GM12878 (cell line): ENCODE results near the gene IPMK. TPM values are rescaled to one million over a fixed set of nuclear protein-coding genes. Genes with fewer than 3 reads are reported as not detected.
A peak's percentile ranks its signal among the peaks of the same experiment; 100 is the strongest.

Experiments used
- ATAC-seq: fragments of 200-7000 bp; cut with Tn5 transposase; 3 replicates; pipeline ENCODE4 v1.9.1; 2020; ENCODE audit warnings: mild to moderate bottlenecking, moderate library complexity
- BruUV-seq: library from RNA; stranded (reverse); fragments of 400-500 nt; replicated peaks from 2 replicates; lab custom pipeline; 2021; lab: Mats Ljungman, UMichigan
- CTCF ChIA-PET: fragments of 300-600 bp; sonication (Branson Sonifier 250); formaldehyde crosslinking; extraction: SDS; loops from one replicate; lab custom pipeline; 2021; ENCODE audit warnings: inconsistent platforms; lab: Yijun Ruan, JAX
- POLR2A ChIA-PET: fragments of 350-600 bp; formaldehyde crosslinking; extraction: SDS; loops from one replicate; lab custom pipeline; 2021; ENCODE audit warnings: inconsistent platforms; lab: Charles Lee
- RAD21 ChIA-PET: fragments of 300-600 bp; sonication (Branson Sonifier 250); formaldehyde crosslinking; loops from one replicate; lab custom pipeline; 2023; ENCODE audit warnings: antibody characterized with exemption; ENCODE audit not compliant: unreplicated experiment; lab: Charles Lee
- SMC1A ChIA-PET: fragments of 300-600 bp; sonication (Branson Sonifier 250); formaldehyde crosslinking; loops from one replicate; lab custom pipeline; 2023; ENCODE audit not compliant: unreplicated experiment, uncharacterized antibody; lab: Charles Lee
- DNase-seq: peaks from one replicate; pipeline ENCODE4 v3.0.0-alpha.2; 2011; ENCODE audit warnings: low read depth, low spot score
- FAIRE-seq: peaks from 3 replicates; lab custom pipeline; 2011; peaks lifted over from hg19 to GRCh38; lab: Jason Lieb, UNC
- H2AFZ ChIP-seq: 2 replicates; pipeline ENCODE4 v1.6.0; 2011; ENCODE audit warnings: low read depth, low read length, control low read depth; ENCODE audit not compliant: control insufficient read depth
- H3K27ac ChIP-seq: 2 replicates; pipeline ENCODE4 v1.5.1; 2011; ENCODE audit warnings: control low read depth; ENCODE audit not compliant: control insufficient read depth, insufficient read depth
- H3K27me3 ChIP-seq, 2 experiments: replicated peaks in 1 of 2; 2 replicates each; pipeline versions ENCODE4 v1.6.0 to v1.6.1; 2011; ENCODE audit warnings: low read length in 1 of 2; ENCODE audit not compliant: control insufficient read depth in 2 of 2, insufficient read depth in 2 of 2
- H3K36me3 ChIP-seq, 2 experiments: 2 replicates each; pipeline ENCODE4 v1.5.1; 2011; ENCODE audit warnings: low read length in 1 of 2; ENCODE audit not compliant: control insufficient read depth in 2 of 2, insufficient read depth in 2 of 2
- H3K4me1 ChIP-seq: 2 replicates; pipeline ENCODE4 v1.6.1; 2011; ENCODE audit warnings: mild to moderate bottlenecking, low read length, moderate library complexity, mixed read lengths; ENCODE audit not compliant: control insufficient read depth, insufficient read depth
- H3K4me2 ChIP-seq: 2 replicates; pipeline ENCODE4 v1.6.0; 2011; ENCODE audit warnings: control low read depth; ENCODE audit not compliant: control insufficient read depth, insufficient read depth
- H3K4me3 ChIP-seq: fragments of 200-600 bp; sonication (generic); 2 replicates; pipeline ENCODE4 v1.5.1; 2016
- H3K79me2 ChIP-seq: 2 replicates; pipeline ENCODE4 v1.6.0; 2011; ENCODE audit warnings: low read length; ENCODE audit not compliant: control insufficient read depth, insufficient read depth
- H3K9ac ChIP-seq: 2 replicates; pipeline ENCODE4 v1.8.0; 2011; ENCODE audit warnings: low read length, control low read depth, mixed read lengths; ENCODE audit not compliant: control insufficient read depth, insufficient read depth
- H3K9me3 ChIP-seq: replicated peaks from 3 replicates; pipeline ENCODE4 v1.5.1; 2011; ENCODE audit warnings: mild to moderate bottlenecking, low read length; ENCODE audit not compliant: control insufficient read depth, insufficient read depth
- H4K20me1 ChIP-seq: 2 replicates; pipeline ENCODE4 v1.6.0; 2011; ENCODE audit not compliant: control insufficient read depth, insufficient read depth
- BHLHE40 ChIP-seq, 2 experiments: fragments of 450-650 bp in 1 of 2; IDR thresholded peaks; 2 replicates each; pipeline ENCODE4 v1.6.1; 2011 to 2017; ENCODE audit warnings: low read depth in 2 of 2, borderline replicate concordance in 1 of 2, improper control_type of control experiment in 1 of 2, low read length in 1 of 2, mild to moderate bottlenecking in 1 of 2
- RAD21 ChIP-seq: IDR thresholded peaks from 2 replicates; pipeline ENCODE4 v1.6.1; 2011; ENCODE audit warnings: mild to moderate bottlenecking, low read depth, low read length, moderate library complexity; ENCODE audit not compliant: insufficient read depth
- SMC3 ChIP-seq: IDR thresholded peaks from 2 replicates; pipeline ENCODE4 v1.6.1; 2011; ENCODE audit warnings: low read length, improper control_type of control experiment, borderline replicate concordance
- ZNF384 ChIP-seq: IDR thresholded peaks from 2 replicates; pipeline ENCODE4 v1.6.1; 2012; ENCODE audit warnings: low read depth, mild to moderate bottlenecking, low read length, improper control_type of control experiment, borderline replicate concordance
- WGBS: methylation state at CpG from one replicate; pipeline ENCODE4 v1.1.6; 2016; ENCODE audit warnings: low lambda C conversion rate; ENCODE audit not compliant: insufficient replicate concordance, insufficient coverage; ENCODE audit errors: missing lambda C conversion rate; 5-methylcytosine and 5-hydroxymethylcytosine counted together
- in situ Hi-C: fragments of 300-500 bp; cut with MboI; formaldehyde crosslinking; loops from 9 replicates; pipeline ENCODE4 v1.14.3; 2018; ENCODE audit warnings: mixed read lengths
- intact Hi-C: fragments of 100-400 bp; cut with micrococcal nuclease; formaldehyde crosslinking; loops from one replicate; pipeline ENCODE4 v1.14.2; 2022; ENCODE audit not compliant: unreplicated experiment
- polyA plus RNA-seq, 11 experiments: library from polyadenylated mRNA; depleted of rRNA in 4 of 11; unstranded in 6 of 11; stranded (reverse) in 5 of 11; fragments of >200 nt; fragmentation: Nextera tagmentation in 4 of 11; fragmentation: Illumina TruSeq in 1 of 11; extraction: Ambion mirVana in 4 of 11; extraction: Trizol in 1 of 11; gene quantifications; 1 replicate in 1 of 11; 2 replicates in 10 of 11; pipeline versions ENCODE4 v1.2.1 to v1.2.3, GENCODE V29; 2011 to 2016; ENCODE audit warnings: inconsistent platforms in 2 of 11, missing spikeins in 2 of 11, low read depth in 1 of 11
- total RNA-seq, 4 experiments: library from RNA; depleted of rRNA in 3 of 4; stranded (reverse); fragments of >200 nt in 3 of 4; fragmentation: Illumina TruSeq in 1 of 4; extraction: Trizol in 1 of 4; gene quantifications; 2 replicates each; pipeline versions ENCODE4 v1.2.1 to v1.2.3, GENCODE V29; 2013 to 2021
- TF ChIP-seq, protein P1 (sequence below), 3 experiments: IDR thresholded peaks in 2 of 3; conservative IDR thresholded peaks in 1 of 3; 2 replicates each; pipeline ENCODE4 v1.5.1; 2011; ENCODE audit warnings: low read depth in 3 of 3, low read length in 3 of 3, mild to moderate bottlenecking in 3 of 3, control low read depth in 2 of 3, moderate library complexity in 2 of 3, inconsistent platforms in 1 of 3, mixed read lengths in 1 of 3; ENCODE audit not compliant: control insufficient read depth in 2 of 3, insufficient read depth in 1 of 3; ENCODE audit errors: extremely low read depth in 1 of 3
- TF ChIP-seq, protein P2 (sequence below): IDR thresholded peaks from 2 replicates; pipeline ENCODE4 v1.6.1; 2011; ENCODE audit warnings: borderline replicate concordance, low read depth, mild to moderate bottlenecking, moderate library complexity, mixed read lengths, low read length; ENCODE audit not compliant: insufficient read depth; ENCODE audit errors: extremely low read length

Gene IPMK
- total and polyA plus RNA-seq, 10 of the 15 experiments (the other 5 are each of a cell fraction or from before 2014, with no cell fraction given), result 0.84 to 7.5 (median 3.6) TPM

GRCh38 chr10:58152673-58153263 is 114.9 kb downstream of the IPMK start:
- WGBS, result 14% methylated on average over 8 of the region's 8 CpGs
- ChIA-PET CTCF (interaction anchor here (0.6 to 2.9 kb wide), 17 partner anchors 9 to 812 kb away, joined by 3 to 13 read pairs (median 4); no protein-coding TSS in a partner anchor), SMC1A (interaction anchor here (0.6 to 1.6 kb wide), 7 partner anchors 18 to 821 kb away, joined by 3 to 4 read pairs (median 3); no protein-coding TSS in a partner anchor), POLR2A (no interaction called here), RAD21 (interaction anchor here (1.1 to 2.2 kb wide), 7 partner anchors 10 to 815 kb away, joined by 3 to 7 read pairs (median 3); no protein-coding TSS in a partner anchor)
- no peak overlapping the region for H3K4me2 ChIP-seq
- H3K4me1 ChIP-seq, result no peaks in the 10 kb centered on the region
- no peak overlapping the region for H3K4me3 ChIP-seq
- no peaks in the 10 kb centered on the region for H3K36me3 ChIP-seq
- no peak for TF ChIP-seq BHLHE40 (IDR thresholded peaks at IDR 0.05; ENCODE audit: borderline replicate concordance in 1 of 2, low read depth in 2 of 2, low read length in 1 of 2)
- TF ChIP-seq ZNF384, result no peak
- TF ChIP-seq RAD21, result peak; percentile 58
- TF ChIP-seq, protein P1, sequence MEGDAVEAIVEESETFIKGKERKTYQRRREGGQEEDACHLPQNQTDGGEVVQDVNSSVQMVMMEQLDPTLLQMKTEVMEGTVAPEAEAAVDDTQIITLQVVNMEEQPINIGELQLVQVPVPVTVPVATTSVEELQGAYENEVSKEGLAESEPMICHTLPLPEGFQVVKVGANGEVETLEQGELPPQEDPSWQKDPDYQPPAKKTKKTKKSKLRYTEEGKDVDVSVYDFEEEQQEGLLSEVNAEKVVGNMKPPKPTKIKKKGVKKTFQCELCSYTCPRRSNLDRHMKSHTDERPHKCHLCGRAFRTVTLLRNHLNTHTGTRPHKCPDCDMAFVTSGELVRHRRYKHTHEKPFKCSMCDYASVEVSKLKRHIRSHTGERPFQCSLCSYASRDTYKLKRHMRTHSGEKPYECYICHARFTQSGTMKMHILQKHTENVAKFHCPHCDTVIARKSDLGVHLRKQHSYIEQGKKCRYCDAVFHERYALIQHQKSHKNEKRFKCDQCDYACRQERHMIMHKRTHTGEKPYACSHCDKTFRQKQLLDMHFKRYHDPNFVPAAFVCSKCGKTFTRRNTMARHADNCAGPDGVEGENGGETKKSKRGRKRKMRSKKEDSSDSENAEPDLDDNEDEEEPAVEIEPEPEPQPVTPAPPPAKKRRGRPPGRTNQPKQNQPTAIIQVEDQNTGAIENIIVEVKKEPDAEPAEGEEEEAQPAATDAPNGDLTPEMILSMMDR (IDR thresholded peaks at IDR 0.05 in 2 of 3, conservative IDR thresholded peaks at IDR 0.05 in 1 of 3; ENCODE audit: control insufficient read depth in 2 of 3, extremely low read depth in 1 of 3, insufficient read depth in 1 of 3, low read depth in 3 of 3, low read length in 3 of 3), result peak; percentile 47 to 64 (median 57); a peak in 5 of 6 replicates
- peak; percentile 48; the same call in 1 of the 2 replicates for TF ChIP-seq SMC3
- TF ChIP-seq, protein P2, sequence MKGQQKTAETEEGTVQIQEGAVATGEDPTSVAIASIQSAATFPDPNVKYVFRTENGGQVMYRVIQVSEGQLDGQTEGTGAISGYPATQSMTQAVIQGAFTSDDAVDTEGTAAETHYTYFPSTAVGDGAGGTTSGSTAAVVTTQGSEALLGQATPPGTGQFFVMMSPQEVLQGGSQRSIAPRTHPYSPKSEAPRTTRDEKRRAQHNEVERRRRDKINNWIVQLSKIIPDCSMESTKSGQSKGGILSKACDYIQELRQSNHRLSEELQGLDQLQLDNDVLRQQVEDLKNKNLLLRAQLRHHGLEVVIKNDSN, result no peak
- ATAC-seq (peak; percentile 70), DNase-seq (no peak), FAIRE-seq (peak; percentile 38)
- no TSS peak for BruUV-seq
- no peaks in the 10 kb centered on the region for H3K79me2 ChIP-seq
- intact Hi-C loops (loop anchor here (5.0 to 10.0 kb wide), 2 partner anchors 568 to 815 kb away; no protein-coding TSS in a partner anchor), in situ Hi-C loops (no loop called here)
- H4K20me1 ChIP-seq, result no peaks in the 10 kb centered on the region
- H3K27ac ChIP-seq, result no peak overlapping the region
- no peaks in the 10 kb centered on the region for H3K27me3 ChIP-seq
- no peaks in the 10 kb centered on the region for H3K9me3 ChIP-seq
- no peak overlapping the region for H3K9ac ChIP-seq
- H2AFZ ChIP-seq, result no peak overlapping the region
